Tibial nerve (tissue), 4 donors: ENCODE results near the gene HS1BP3. TPM values are rescaled to one million over a fixed set of nuclear protein-coding genes. Genes with fewer than 3 reads are reported as not detected.
A peak's percentile ranks its signal among the peaks of the same experiment; 100 is the strongest.

Source experiments
- DNase-seq, 2 donors: peaks; one replicate each; pipeline ENCODE4 v3.0.0-alpha.2; 2019; ENCODE audit warnings: low spot score in 2 of 2
- H3K27ac ChIP-seq, 4 donors: fragments of 200-600 bp; sonication (generic) in 3 of 4; one replicate each; pipeline ENCODE4 v1.5.1; 2017 to 2019; ENCODE audit warnings: mild to moderate bottlenecking in 1 of 4
- H3K27me3 ChIP-seq, 2 donors: fragments of 200-600 bp; sonication (generic) in 1 of 2; one replicate each; pipeline versions ENCODE4 v1.5.1 to v1.6.0; 2017 to 2019
- H3K36me3 ChIP-seq, 3 donors: fragments of 200-600 bp; sonication (generic); one replicate each; pipeline ENCODE4 v1.5.1; 2018 to 2019
- H3K4me1 ChIP-seq, 4 donors: fragments of 200-600 bp; sonication (generic) in 3 of 4; one replicate each; pipeline ENCODE4 v1.5.1; 2017 to 2019
- H3K4me3 ChIP-seq, 4 donors: fragments of 200-600 bp; sonication (generic) in 3 of 4; one replicate each; pipeline ENCODE4 v1.5.1; 2017 to 2019; ENCODE audit warnings: mild to moderate bottlenecking in 1 of 4, moderate library complexity in 1 of 4
- H3K9me3 ChIP-seq, 4 donors: fragments of 200-600 bp; sonication (generic) in 3 of 4; one replicate each; pipeline ENCODE4 v1.5.1; 2017 to 2019
- CTCF ChIP-seq, 5 experiments: fragments of 200-600 bp in 3 of 5; fragments of 450-650 bp in 2 of 5; sonication (generic) in 3 of 5; IDR thresholded peaks; one replicate each; pipeline ENCODE4 v1.5.1; 2016 to 2019; ENCODE audit warnings: antibody characterized with exemption in 5 of 5, mild to moderate bottlenecking in 3 of 5, moderate library complexity in 2 of 5
- EP300 ChIP-seq, 2 donors: sonication (generic); formaldehyde crosslinking; IDR thresholded peaks; one replicate each; pipeline ENCODE4 v1.6.1; 2017; ENCODE audit warnings: antibody characterized with exemption in 2 of 2, mild to moderate bottlenecking in 1 of 2
- POLR2A ChIP-seq, 2 donors: fragments of 450-650 bp; IDR thresholded peaks; one replicate each; pipeline ENCODE4 v1.6.1; 2017; ENCODE audit warnings: antibody characterized with exemption in 2 of 2, mild to moderate bottlenecking in 2 of 2, moderate library complexity in 2 of 2
- WGBS, 2 donors: methylation state at CpG; one replicate each; pipeline ENCODE4 v1.1.5; 2018; 5-methylcytosine and 5-hydroxymethylcytosine counted together
- total RNA-seq, 4 donors: library from RNA; depleted of rRNA; stranded (reverse); fragments of >200 nt; gene quantifications; one replicate each; pipeline ENCODE4 v1.1.0, GENCODE V29; 2016

The HS1BP3 gene
- total RNA-seq, 4 donors from 2014 or later: 24.5 to 45.9 (median 33.8) TPM

GRCh38 chr2:20585359-20585709, 65.6 kb downstream of the HS1BP3 start:
- Histone ChIP-seq H3K4me1 (peaks cover 0 to 38% (median 20%) of the 10 kb centered on the region in 4 donors), H3K4me3 (no peak overlapping the region)

GRCh38 chr2:20584399-20585358, 66.2 kb downstream of the HS1BP3 start:
- DNase-seq: no peak
- Histone ChIP-seq H3K27ac (peak overlapping the region in 3 of 4 donors; percentile 55 to 68 (median 57)), H3K4me3 (no peak overlapping the region), H3K36me3 (no peaks in the 10 kb centered on the region), H3K27me3 (no peaks in the 10 kb centered on the region), H3K9me3 (peaks cover 0 to 6% (median 0%) of the 10 kb centered on the region in 4 donors), H3K4me1 (peaks cover 0 to 45% (median 23%) of the 10 kb centered on the region in 4 donors)
- TF ChIP-seq EP300 (IDR thresholded peaks at IDR 0.05) (peak in 1 of 2 donors; percentile 44), POLR2A (IDR thresholded peaks at IDR 0.05) (no peak)
- 44 to 59% methylated on average over 7 to 11 of the region's 11 CpGs for WGBS, 2 donors

More at GRCh38 chr2:20585359-20585709, 65.6 kb downstream of the HS1BP3 start:
- 63% methylated on average over 5 of the region's 5 CpGs for WGBS, 2 donors
- Histone ChIP-seq H3K27me3 (no peaks in the 10 kb centered on the region), H3K9me3 (peaks cover 0 to 6% (median 0%) of the 10 kb centered on the region in 4 donors), H3K36me3 (no peaks in the 10 kb centered on the region), H3K27ac (peak overlapping the region in 2 of 4 donors; percentile 55 to 57)
- TF ChIP-seq CTCF (IDR thresholded peaks at IDR 0.05): no peak
- TF ChIP-seq POLR2A (IDR thresholded peaks at IDR 0.05): no peak
- TF ChIP-seq EP300 (IDR thresholded peaks at IDR 0.05): no peak
- DNase-seq: no peak

GRCh38 chr2:20584045-20584398, 66.9 kb downstream of the HS1BP3 start:
- no peak for DNase-seq
- no peak for TF ChIP-seq POLR2A (IDR thresholded peaks at IDR 0.05)
- TF ChIP-seq EP300 (IDR thresholded peaks at IDR 0.05): no peak
- TF ChIP-seq CTCF (IDR thresholded peaks at IDR 0.05): no peak
- Histone ChIP-seq H3K27ac (peak overlapping the region in 2 of 4 donors; percentile 55 to 68), H3K9me3 (peaks cover 0 to 6% (median 0%) of the 10 kb centered on the region in 4 donors), H3K4me1 (peaks cover 0 to 51% (median 29%) of the 10 kb centered on the region in 4 donors), H3K27me3 (no peaks in the 10 kb centered on the region), H3K4me3 (no peak overlapping the region), H3K36me3 (no peaks in the 10 kb centered on the region)
- 53 to 93% methylated on average over 2 of the region's 3 CpGs for WGBS, 2 donors

GRCh38 chr2:20583425-20583881, 67.4 kb downstream of the HS1BP3 start:
- H3K9me3 ChIP-seq: peaks cover 0 to 6% (median 0%) of the 10 kb centered on the region in 4 donors
- DNase-seq: no peak

More at GRCh38 chr2:20583425-20583881, 67.4 kb downstream of the HS1BP3 start:
- Histone ChIP-seq H3K27ac (peak overlapping the region in 3 of 4 donors; percentile 26 to 73 (median 55)), H3K4me1 (peaks cover 0 to 57% (median 35%) of the 10 kb centered on the region in 4 donors), H3K36me3 (no peaks in the 10 kb centered on the region), H3K4me3 (no peak overlapping the region), H3K27me3 (no peaks in the 10 kb centered on the region)
- no peak for TF ChIP-seq CTCF (IDR thresholded peaks at IDR 0.05)
- no peak for TF ChIP-seq EP300 (IDR thresholded peaks at IDR 0.05)
- no peak for TF ChIP-seq POLR2A (IDR thresholded peaks at IDR 0.05)
- WGBS, 2 donors: 92 to 95% methylated on average over 6 to 7 of the region's 7 CpGs
